ENCODE results near the gene NCBP2L.

The NCBP2L gene

GRCh38 chrX:107777536-107777832, at the start of gene NCBP2L:
Gene NCBP2L (plus strand): TSS chrX:107777733. CDS start chrX:107794221, 16,488 bp downstream.
- no peak for DNase-seq (ENCODE audit: low read depth)

GRCh38 chrX:107728371-107729099, 49.0 kb upstream of the NCBP2L start:
- DNase-seq (ENCODE audit: low read depth), result no peak

- no peak for DNase-seq (ENCODE audit: low read depth)
Measured at GRCh38 chrX:107729558-107730297, 47.8 kb upstream of the NCBP2L start.

- no peak for DNase-seq (ENCODE audit: low read depth)
Measured at GRCh38 chrX:107730298-107730655, 47.3 kb upstream of the NCBP2L start.

- no peak for DNase-seq (ENCODE audit: low read depth)
Measured at GRCh38 chrX:107730991-107731766, 46.4 kb upstream of the NCBP2L start.

GRCh38 chrX:107731831-107732502, 45.6 kb upstream of the NCBP2L start:
- no peak for DNase-seq (ENCODE audit: low read depth)

- no peak for DNase-seq (ENCODE audit: low read depth)
Measured at GRCh38 chrX:107733686-107734085, 43.8 kb upstream of the NCBP2L start.

- no peak for DNase-seq (ENCODE audit: low read depth)
Measured at GRCh38 chrX:107734646-107735045, 42.9 kb upstream of the NCBP2L start.

GRCh38 chrX:107736781-107737531, 40.6 kb upstream of the NCBP2L start:
- DNase-seq (ENCODE audit: low read depth), result no peak

GRCh38 chrX:107738272-107738671, 39.3 kb upstream of the NCBP2L start:
- no peak for DNase-seq (ENCODE audit: low read depth)

GRCh38 chrX:107738768-107739167, 38.8 kb upstream of the NCBP2L start:
- no peak for DNase-seq (ENCODE audit: low read depth)

- no peak for DNase-seq (ENCODE audit: low read depth)
Measured at GRCh38 chrX:107739541-107739940, 38.0 kb upstream of the NCBP2L start.

- no peak for DNase-seq (ENCODE audit: low read depth)
Measured at GRCh38 chrX:107741404-107741790, 36.1 kb upstream of the NCBP2L start.

- no peak for DNase-seq (ENCODE audit: low read depth)
Measured at GRCh38 chrX:107742700-107743191, 34.8 kb upstream of the NCBP2L start.

GRCh38 chrX:107743995-107744394, 33.5 kb upstream of the NCBP2L start:
- no peak for DNase-seq (ENCODE audit: low read depth)

- no peak for DNase-seq (ENCODE audit: low read depth)
Measured at GRCh38 chrX:107744868-107745267, 32.7 kb upstream of the NCBP2L start.

- DNase-seq (ENCODE audit: low read depth), result no peak
Measured at GRCh38 chrX:107747596-107748161, 29.9 kb upstream of the NCBP2L start.

- no peak for DNase-seq (ENCODE audit: low read depth)
Measured at GRCh38 chrX:107748506-107748905, 29.0 kb upstream of the NCBP2L start.

GRCh38 chrX:107750263-107750662, 27.3 kb upstream of the NCBP2L start:
- DNase-seq (ENCODE audit: low read depth), result no peak

GRCh38 chrX:107750861-107751445, 26.6 kb upstream of the NCBP2L start:
- DNase-seq (ENCODE audit: low read depth), result no peak

- no peak for DNase-seq (ENCODE audit: low read depth)
Measured at GRCh38 chrX:107752043-107752442, 25.5 kb upstream of the NCBP2L start.

Measured in CMK (cell line).